ENCODE results near the gene ACADL.
"Not testable (repeated sequence)": the region's sequence is repeated elsewhere in the genome, so short reads cannot be mapped to it uniquely, and the experiment has no call there.

The ACADL gene

DNA sequence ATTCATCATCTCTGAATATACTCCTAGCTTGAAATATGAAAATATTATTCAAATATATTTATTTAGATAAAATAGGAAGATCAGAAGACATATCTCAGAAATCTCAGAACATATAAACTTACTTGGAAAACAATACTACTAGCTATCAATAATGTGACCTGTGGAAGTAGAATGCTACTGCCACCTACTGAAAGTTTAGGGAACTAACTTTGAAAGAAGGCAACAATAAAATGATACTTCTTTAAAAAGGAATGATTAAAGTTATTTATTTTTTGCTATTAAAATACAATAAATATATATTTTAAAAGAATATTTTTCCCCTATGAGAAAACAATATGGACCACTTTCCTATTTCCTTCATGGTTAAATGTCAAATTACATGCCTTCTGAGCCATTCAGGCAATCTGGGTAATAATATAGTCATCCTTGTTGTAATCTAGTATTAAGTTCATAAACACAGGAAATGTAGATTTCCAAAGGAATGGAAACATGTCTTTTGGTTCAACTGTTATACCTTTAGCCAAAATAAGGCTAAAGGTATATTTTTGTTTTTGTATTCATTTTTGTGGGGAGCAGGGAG lies 26.0 kb downstream of the ACADL start:
- DNase-seq = peak; percentile 37

DNA sequence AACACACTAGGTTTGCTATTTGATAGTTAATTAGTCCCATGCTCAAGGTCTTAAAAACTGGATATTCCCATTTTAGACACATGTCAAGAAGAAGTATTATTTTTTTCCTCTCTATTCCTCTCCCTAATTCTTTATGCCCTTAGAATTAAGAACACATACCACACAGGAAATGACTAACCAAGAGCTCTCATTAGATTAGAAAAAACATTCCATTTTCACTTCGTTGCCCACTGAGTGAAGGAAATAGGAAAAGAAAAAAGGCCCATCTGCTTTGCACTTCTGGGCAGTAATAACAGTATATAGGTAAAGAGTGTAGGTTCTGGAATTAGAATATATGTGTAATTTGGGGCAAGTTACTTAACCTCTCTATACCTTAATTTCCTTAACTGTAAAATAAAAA lies 26.9 kb downstream of the ACADL start:
- no peak for DNase-seq

- DNase-seq = no peak
These were observed 27.5 kb downstream of the ACADL start for GRCh38 chr2:210197720-210198119.

DNA sequence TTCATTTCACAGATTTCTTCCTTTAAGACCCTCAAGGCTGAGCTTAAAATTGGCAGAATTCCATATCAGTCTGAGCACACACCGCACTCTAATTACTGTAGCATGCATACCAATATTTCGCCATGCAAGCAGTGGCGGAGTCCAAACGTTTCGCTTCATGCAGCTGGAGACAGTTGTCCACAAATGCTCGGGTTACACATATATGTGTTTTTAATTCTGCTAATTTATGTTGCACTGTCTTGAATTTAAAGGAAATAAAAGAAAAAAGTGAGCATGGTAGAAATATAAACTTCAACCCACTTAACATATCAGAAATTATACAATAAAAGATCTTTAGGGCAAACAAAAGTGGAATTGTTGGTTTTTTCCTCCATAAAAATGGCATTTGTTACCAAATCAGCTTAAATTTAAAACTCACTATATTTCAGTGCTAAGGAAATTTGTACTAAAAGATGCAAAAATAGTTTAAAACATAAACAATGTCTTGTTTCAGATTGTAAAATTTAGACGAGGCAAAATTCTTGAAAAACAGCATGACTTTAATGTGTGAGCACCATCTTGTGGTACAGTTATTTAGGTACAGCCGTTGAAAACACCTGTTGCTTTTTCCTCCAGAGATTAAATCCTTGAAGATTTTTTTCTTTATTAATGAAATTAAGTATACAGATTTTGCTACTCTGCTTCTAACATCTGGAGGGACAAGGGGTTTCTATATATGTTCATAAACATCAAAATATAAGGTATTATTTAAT lies 30.0 kb downstream of the ACADL start:
- DNase-seq = peak; percentile 54

DNA sequence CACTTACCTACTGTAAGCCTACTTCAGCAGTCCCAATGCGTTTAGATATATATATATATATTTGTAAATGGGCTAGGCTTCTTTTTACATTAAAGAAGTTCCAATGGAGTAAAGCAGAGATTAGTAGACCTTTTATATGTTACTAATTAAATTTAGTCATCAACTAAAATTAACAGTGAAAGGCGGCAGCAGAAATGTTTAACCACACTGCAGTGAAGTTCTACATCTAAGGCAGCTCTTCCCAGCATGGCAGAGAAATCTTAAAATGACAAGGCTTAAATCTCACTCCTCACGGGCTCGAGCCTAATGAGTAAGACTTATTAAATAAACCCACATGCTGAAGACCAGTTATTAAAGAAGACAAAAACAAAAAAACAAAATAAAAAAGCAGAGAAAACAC lies 34.9 kb downstream of the ACADL start:
- DNase-seq = no peak

DNA sequence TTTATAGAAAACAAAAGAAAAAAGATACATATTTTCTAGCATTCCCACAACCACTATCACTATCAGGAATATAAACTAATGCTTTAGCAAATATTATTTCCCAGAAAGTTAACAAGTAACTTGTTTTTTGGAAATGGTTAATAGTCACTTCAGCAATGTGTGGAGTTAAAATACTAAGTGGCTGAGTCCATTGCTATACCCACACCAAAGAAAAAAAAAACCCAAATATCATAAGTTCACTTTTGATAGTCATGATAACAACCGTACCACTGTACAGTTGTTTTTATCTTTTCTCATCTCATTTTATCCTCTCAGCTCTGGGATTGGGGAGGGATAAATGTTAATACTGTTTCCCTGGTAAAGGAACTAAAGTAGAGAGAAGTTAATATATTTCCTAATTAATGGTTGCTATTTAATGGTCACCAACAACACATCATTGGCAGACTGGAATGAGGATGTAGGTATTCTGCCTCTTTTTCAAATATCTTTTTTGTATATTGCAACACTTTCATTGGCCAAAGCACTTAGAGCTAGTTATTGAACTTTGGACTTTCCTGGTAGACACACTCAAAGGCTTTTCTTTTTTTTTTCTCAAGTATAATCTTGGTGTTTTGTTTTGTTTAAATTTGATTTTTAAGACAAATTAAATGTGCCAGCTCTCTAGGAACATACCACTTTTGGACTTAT lies 35.7 kb downstream of the ACADL start:
- no peak for DNase-seq

DNA sequence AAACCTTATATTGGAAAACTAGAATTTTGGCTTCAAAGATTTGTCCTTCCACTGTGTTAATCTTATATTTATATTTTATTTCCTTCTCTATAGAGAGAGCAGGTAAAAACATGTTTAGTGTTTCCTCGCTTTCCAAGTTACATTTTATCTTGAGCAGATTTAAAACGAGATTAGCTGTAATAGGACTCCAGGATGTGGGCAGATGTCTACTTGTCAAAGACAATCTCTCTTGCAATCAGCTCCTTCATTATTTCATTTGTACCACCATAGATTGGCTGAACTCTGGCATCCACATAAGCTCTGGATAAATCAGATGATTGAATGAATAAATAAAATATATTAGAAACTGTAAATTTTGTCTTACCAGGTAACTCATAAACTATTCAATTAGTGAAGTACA lies 36.5 kb downstream of the ACADL start:
- no peak for DNase-seq

DNA sequence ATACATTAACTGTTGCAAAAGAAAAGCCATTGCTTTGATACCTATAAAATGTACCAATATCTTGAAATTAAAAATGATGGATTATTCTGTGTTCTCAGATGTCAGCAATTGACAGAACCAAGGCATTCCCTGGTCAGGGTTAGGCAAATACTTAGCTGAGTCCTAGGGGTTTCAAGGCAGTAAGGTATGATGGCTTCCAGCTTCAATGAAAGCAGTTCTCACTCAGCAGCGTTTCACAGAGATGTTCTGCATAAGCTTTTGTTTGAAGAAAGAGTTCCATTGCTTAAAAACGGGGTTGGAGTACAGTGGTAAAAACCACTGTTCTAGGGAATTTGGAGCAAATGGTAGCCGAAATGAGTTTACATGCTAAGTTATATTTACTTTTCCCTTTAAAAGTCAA lies 37.1 kb downstream of the ACADL start:
- DNase-seq = no peak

DNA sequence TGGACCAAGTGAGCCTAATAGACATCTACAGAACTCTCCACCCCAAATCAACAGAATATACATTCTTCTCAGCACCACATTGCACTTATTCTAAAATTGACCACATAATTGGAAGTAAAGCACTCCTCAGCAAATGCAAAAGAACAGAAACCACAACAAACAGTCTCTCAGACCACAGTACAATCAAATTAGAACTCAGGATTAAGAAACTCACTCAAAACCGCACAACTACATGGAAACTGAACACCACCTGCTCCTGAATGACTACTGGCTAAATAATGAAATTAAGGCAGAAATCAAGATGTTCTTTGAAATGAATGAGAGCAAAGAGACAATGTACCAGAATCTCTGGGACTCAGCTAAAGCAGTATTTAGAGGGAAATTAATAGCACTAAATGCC lies 41.3 kb downstream of the ACADL start:
- not testable (repeated sequence) for DNase-seq

GRCh38 chr2:210181606-210182088 lies 43.6 kb downstream of the ACADL start:
- peak; percentile 33 for DNase-seq

GRCh38 chr2:210181033-210181605 lies 44.1 kb downstream of the ACADL start:
- not testable (repeated sequence) for DNase-seq

DNA sequence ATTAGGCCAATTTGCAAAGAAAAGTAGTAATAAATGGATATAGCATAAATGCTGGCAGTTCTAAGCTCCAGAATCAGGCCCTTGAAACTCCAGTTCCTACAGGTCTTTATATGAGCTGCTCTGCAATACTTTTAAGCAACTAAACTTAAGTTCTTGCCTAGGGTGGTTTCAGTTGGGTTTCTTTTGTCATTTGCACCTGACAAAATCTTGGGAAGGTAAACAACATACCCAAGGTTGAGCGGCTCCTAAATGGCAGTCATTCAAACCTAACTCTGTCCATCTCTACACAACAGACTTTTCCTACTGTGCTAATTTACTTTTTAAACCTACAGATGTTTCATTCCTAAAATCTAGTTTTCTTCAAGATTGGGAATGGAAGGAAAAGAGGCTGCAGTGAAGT lies 44.8 kb downstream of the ACADL start:
- no peak for DNase-seq

DNA sequence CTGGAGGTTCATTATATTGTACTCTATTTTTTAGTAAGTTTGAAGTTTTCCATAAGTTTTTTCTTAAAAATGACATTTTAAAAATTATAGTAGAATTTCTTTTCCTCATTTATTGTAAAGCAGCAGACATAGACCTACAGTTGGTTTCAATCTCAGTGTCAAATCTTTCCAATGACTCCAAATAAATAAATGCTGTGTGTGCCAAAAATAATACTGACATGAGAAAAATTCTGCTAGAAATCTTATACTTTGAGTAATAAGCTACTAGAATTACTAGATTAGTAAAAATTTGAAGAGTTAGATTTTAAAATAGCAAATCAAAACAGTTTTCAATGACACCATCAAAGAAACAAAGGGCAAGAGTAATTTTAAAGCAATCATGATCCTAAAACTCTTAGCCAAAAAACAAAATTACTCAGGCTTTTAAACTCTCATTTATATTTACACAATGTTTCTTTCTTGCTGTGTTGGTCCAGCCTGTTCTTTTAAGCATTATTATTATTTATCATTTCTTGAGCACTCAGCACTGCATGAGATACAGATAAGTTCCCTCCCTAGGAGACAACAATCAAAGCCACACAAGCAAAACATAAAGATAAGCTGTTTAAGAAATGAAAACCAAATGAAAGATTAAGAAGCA lies 45.8 kb downstream of the ACADL start:
- DNase-seq = no peak

DNA sequence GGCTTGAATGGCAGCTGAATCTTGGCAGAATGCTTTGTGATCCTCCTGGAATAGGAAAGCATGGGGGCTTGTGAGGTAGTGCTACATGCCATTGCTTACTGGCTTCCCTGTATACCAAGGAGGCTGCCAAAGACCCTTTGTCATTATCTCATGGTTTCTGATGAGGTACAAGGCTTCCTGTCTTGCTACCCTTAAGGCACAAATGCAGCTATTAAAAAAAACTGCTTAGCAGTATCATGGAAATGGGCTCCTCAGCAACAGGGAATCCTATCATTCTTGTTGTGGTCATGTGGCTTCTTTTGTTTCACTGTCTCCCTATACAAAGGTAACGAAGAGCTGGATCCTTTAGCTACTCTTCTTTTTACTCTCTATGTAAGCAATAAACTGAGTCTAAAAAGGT lies 47.5 kb downstream of the ACADL start:
- DNase-seq = no peak

DNA sequence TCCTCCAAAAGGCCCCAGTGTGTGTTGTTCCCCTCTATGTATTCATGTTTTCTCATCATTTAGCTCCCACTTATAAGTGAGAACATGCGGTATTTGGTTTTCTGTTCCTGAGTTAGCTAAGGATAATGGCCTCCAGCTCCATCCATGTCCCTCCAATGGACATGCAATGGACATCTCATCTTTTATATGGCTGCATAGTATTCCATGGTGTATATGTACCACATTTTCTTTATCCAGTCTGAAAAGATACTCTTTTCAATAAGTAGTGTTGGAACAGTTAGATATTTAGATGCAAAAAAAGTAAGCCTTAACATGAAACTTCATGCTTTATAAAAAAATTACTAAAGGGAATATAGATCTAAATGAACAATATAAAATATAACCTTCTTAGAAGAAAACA lies 48.1 kb downstream of the ACADL start:
- DNase-seq = not testable (repeated sequence)

DNA sequence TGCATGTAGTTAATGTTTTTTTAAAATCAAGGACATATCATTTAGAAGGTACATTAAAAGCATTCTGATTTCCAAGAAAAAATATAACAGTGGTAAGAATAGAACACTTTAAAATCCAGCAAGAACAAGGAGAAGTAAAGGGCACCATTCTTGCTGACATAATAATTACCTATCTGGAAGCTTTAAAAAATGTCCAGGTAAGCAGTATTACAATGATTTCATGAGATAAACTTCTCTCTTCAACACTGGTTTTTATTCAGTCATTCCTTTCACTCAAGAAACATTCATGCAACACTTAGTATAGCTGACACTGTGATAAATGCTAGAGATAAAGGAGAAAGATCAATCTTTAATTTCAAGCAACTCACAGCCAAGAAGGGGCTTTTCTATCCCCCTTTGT lies 51.2 kb downstream of the ACADL start:
- DNase-seq = no peak

DNA sequence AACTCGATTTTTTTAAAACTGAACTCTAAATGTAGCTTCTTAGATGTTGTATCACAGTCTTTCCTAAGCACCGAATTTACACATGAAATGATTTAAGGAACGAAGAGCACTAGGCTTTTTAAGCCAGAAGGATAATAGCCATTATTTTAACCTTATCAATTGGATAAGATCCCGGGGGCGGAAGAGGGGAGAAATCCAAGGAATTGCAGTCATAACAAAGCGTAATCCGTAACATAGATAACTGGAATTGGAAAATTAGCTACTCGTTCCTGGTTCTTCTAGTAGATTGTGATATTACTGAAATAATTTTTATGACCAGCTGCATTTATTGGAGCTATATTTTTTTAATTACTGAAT lies 53.0 kb downstream of the ACADL start:
- no peak for DNase-seq

DNA sequence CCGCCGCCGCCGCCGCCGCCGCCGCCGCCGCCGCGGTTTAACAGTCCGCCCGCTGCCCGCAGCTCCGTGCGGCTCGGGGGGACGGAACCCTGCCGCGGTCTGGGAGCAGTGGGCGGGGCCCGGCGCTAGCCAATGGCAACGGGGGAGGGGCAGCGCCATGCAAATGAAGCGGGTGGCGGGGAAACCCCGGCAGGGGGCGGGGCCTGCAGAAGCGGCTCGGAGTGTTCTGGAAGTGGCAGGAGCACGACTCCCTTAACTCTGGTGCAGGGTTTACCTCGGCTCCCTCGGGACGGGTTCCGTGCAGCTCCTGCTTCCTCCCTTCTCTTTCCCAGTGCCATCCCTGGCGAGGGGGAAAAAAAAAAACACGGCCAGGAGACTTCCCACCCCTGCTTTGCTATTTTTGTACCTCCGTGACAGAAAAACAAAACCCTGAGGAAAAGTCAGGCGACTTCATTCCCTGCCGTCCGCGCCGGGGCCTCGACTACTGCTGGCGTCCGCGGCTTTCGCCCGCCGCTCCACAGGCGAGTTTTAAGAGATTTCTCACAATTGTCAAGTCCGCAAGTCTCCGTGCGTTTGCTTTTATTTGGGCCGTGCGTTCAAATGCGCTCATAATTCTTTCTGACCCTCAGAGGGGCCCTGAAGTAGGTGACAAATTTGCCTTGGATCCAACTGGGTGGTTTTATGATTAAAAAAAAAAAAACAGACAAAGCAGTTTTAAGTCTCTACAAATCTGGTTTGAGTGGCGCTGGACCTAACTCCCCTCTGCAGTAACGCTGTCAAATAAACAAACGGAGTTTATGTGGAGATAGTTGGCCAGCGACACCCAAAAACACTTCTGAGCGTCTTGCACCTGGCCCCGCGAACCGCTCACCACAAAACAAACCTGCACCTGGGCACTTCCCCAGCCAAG lies 53.7 kb downstream of the ACADL start, which contains the start of gene KANSL1L:
KANSL1L (minus strand) TSS at position 101 of the 910 bp plus-strand sequence. CDS start 16,827 bp downstream, outside the sequence.
- peak; percentile 87 for DNase-seq

DNA sequence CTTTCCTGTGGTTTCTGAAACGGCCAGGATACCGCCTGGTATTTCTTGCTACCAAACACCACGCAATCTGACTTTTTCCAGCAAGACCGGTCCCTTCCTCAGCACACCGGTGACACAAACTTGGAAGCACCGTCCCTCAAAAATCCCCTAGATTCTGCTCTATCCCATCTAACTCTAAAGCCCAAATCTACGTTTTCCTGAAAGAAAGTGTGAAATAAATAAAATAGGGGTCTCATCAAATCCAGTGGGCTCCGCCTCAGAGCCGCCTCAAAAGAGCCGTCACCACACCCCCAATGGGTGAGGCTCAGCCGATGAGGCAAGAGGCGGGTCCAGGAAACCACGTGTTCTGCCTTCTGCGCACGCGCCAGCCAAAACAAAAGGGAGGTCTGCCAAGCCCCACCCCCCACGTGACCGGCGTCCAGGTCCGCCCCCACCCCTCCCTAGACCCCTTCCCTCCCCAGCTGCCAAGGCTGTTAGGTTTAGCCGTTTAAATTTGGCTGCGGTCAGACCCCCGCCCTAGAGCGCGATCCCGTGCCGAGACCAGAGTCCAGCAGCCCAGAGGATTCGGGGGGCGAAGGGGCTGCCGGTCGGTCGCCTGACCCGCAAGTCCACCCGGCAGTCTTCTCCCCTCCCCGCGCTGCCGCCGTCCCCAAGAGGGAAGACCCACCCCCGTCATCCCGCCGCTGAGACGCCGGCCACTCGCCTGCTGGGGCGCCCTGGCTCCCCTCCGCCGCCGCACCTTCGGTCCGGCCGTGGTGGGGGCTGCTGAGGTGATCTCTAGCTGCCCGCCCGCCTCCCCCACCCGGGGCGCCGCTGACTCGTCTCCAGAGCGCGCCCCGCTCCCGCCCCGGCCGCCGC lies 54.6 kb downstream of the ACADL start:
- DNase-seq = peak; percentile 92

GRCh38 chr2:210170196-210170445 lies 55.1 kb downstream of the ACADL start:
- no peak for DNase-seq

- DNase-seq = no peak
These were observed 55.6 kb downstream of the ACADL start for GRCh38 chr2:210169516-210170195.
